ENCODE data around the gene ERGIC1.

- TF ChIP-seq CTCF (IDR thresholded peaks at IDR 0.05 in 2 of 3, conservative IDR thresholded peaks at IDR 0.05 in 1 of 3; ENCODE audit: control insufficient read depth in 2 of 3, extremely low read depth in 1 of 3, insufficient read depth in 1 of 3, low read depth in 3 of 3, low read length in 3 of 3) = no peak
- no peak for TF ChIP-seq SMAD5 (IDR thresholded peaks at IDR 0.05; ENCODE audit: low read depth)
- TF ChIP-seq RCOR1 (conservative IDR thresholded peaks at IDR 0.05; ENCODE audit: low read depth, low read length) = no peak
- no peak for TF ChIP-seq JUND (IDR thresholded peaks at IDR 0.05; ENCODE audit: low read depth, low read length)
- TF ChIP-seq CUX1 (IDR thresholded peaks at IDR 0.05; ENCODE audit: insufficient replicate concordance, low read depth, low read length) = no peak
- TF ChIP-seq STAT3 (IDR thresholded peaks at IDR 0.05; ENCODE audit: low read depth, low read length) = no peak
- no peak for TF ChIP-seq POLR2A (IDR thresholded peaks at IDR 0.05; ENCODE audit: low read depth, low read length)
- TF ChIP-seq MYB (IDR thresholded peaks at IDR 0.05; ENCODE audit: borderline replicate concordance, low read depth, low read length) = no peak
- TF ChIP-seq SMARCA5 (IDR thresholded peaks at IDR 0.05) = no peak
- no peak for TF ChIP-seq EZH2 (IDR thresholded peaks at IDR 0.05; ENCODE audit: borderline replicate concordance, control insufficient read depth, low read depth, low read length)
- TF ChIP-seq, protein P1, sequence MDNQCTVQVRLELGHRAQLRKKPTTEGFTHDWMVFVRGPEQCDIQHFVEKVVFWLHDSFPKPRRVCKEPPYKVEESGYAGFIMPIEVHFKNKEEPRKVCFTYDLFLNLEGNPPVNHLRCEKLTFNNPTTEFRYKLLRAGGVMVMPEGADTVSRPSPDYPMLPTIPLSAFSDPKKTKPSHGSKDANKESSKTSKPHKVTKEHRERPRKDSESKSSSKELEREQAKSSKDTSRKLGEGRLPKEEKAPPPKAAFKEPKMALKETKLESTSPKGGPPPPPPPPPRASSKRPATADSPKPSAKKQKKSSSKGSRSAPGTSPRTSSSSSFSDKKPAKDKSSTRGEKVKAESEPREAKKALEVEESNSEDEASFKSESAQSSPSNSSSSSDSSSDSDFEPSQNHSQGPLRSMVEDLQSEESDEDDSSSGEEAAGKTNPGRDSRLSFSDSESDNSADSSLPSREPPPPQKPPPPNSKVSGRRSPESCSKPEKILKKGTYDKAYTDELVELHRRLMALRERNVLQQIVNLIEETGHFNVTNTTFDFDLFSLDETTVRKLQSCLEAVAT (IDR thresholded peaks at IDR 0.05) = no peak
- TF ChIP-seq, protein P2, sequence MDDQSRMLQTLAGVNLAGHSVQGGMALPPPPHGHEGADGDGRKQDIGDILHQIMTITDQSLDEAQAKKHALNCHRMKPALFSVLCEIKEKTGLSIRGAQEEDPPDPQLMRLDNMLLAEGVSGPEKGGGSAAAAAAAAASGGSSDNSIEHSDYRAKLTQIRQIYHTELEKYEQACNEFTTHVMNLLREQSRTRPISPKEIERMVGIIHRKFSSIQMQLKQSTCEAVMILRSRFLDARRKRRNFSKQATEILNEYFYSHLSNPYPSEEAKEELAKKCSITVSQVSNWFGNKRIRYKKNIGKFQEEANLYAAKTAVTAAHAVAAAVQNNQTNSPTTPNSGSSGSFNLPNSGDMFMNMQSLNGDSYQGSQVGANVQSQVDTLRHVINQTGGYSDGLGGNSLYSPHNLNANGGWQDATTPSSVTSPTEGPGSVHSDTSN (IDR thresholded peaks at IDR 0.05; ENCODE audit: insufficient replicate concordance, low read depth, low read length) = no peak
- TF ChIP-seq SP1 (IDR thresholded peaks at IDR 0.05; ENCODE audit: low read depth, low read length) = no peak
- TF ChIP-seq, protein P3, sequence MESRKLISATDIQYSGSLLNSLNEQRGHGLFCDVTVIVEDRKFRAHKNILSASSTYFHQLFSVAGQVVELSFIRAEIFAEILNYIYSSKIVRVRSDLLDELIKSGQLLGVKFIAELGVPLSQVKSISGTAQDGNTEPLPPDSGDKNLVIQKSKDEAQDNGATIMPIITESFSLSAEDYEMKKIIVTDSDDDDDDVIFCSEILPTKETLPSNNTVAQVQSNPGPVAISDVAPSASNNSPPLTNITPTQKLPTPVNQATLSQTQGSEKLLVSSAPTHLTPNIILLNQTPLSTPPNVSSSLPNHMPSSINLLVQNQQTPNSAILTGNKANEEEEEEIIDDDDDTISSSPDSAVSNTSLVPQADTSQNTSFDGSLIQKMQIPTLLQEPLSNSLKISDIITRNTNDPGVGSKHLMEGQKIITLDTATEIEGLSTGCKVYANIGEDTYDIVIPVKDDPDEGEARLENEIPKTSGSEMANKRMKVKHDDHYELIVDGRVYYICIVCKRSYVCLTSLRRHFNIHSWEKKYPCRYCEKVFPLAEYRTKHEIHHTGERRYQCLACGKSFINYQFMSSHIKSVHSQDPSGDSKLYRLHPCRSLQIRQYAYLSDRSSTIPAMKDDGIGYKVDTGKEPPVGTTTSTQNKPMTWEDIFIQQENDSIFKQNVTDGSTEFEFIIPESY (IDR thresholded peaks at IDR 0.05) = no peak
Observed at GRCh38 chr5:172838151-172838875, 4.3 kb downstream of the ERGIC1 start.
